ENCODE measurements around the gene OR10A7.
"Not testable (repeated sequence)": the region's sequence is repeated elsewhere in the genome, so short reads cannot be mapped to it uniquely, and the experiment has no call there.

Gene OR10A7

GRCh38 chr12:55220725-55221124, at the start of gene OR10A7:
Gene OR10A7, plus strand, starts transcription at chr12:55221025. Its CDS starts 0 bp downstream, at chr12:55221025.
- DNase-seq (ENCODE audit: low read depth) = no peak
- H3K4me3 ChIP-seq (ENCODE audit: control insufficient read depth, low read depth, low read length) = no peak within 1 kb of the TSS
- TF ChIP-seq, protein P1, sequence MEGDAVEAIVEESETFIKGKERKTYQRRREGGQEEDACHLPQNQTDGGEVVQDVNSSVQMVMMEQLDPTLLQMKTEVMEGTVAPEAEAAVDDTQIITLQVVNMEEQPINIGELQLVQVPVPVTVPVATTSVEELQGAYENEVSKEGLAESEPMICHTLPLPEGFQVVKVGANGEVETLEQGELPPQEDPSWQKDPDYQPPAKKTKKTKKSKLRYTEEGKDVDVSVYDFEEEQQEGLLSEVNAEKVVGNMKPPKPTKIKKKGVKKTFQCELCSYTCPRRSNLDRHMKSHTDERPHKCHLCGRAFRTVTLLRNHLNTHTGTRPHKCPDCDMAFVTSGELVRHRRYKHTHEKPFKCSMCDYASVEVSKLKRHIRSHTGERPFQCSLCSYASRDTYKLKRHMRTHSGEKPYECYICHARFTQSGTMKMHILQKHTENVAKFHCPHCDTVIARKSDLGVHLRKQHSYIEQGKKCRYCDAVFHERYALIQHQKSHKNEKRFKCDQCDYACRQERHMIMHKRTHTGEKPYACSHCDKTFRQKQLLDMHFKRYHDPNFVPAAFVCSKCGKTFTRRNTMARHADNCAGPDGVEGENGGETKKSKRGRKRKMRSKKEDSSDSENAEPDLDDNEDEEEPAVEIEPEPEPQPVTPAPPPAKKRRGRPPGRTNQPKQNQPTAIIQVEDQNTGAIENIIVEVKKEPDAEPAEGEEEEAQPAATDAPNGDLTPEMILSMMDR (conservative IDR thresholded peaks at IDR 0.05; ENCODE audit: control insufficient read depth, insufficient read depth, low read depth, low read length) = no peak

DNA sequence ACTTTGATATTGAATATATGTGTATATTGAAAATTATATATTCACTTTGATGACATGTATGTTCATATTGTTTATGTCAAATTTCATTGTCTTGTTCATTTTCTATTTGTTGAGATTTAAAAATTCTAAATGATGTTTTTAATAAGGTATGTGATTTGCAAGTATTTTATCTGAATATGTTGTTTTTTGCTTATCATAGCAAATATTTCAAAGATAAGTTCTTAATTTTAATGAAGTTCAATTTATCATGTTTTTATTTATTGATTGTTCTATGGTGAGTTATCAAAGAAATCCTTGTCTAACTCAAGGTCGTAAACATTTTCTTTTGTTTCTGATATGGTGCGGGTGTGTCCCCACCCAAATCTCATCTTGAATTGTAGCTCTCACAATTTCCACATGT, 49.4 kb upstream of the OR10A7 start:
- TF ChIP-seq, protein P1 (conservative IDR thresholded peaks at IDR 0.05; ENCODE audit: control insufficient read depth, insufficient read depth, low read depth, low read length) = no peak
- no peak overlapping the region for H3K4me3 ChIP-seq (ENCODE audit: control insufficient read depth, low read depth, low read length)
- DNase-seq (ENCODE audit: low read depth) = no peak

- not testable (repeated sequence) for H3K4me3 ChIP-seq (ENCODE audit: control insufficient read depth, low read depth, low read length); DNase-seq (ENCODE audit: low read depth)
Measured at GRCh38 chr12:55171846-55172245, 49.0 kb upstream of the OR10A7 start.

GRCh38 chr12:55172686-55173085, 48.1 kb upstream of the OR10A7 start:
- DNase-seq (ENCODE audit: low read depth) = no peak
- TF ChIP-seq, protein P1 (conservative IDR thresholded peaks at IDR 0.05; ENCODE audit: control insufficient read depth, insufficient read depth, low read depth, low read length) = no peak
- no peak overlapping the region for H3K4me3 ChIP-seq (ENCODE audit: control insufficient read depth, low read depth, low read length)

DNA sequence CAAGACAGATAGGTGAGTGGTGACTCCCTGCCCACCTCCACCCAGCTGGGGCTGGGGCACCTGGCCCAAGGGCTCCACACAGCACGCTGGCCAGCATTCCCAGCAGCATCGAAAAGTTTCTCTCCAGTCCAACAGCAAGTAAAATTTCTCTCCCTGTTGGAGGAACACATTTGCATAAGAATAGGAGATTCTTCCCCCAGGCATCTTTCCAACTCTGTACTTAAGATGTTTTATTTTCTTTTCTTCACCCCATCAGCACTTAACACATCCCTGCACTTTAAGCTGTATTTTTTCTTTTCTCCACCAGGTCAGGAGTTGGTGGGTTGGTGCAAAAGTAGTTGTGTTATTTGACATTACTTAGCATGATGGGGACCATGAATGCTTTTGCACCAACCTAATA, 47.4 kb upstream of the OR10A7 start:
- H3K4me3 ChIP-seq (ENCODE audit: control insufficient read depth, low read depth, low read length) = no peak overlapping the region
- TF ChIP-seq, protein P1 (conservative IDR thresholded peaks at IDR 0.05; ENCODE audit: control insufficient read depth, insufficient read depth, low read depth, low read length) = no peak
- DNase-seq (ENCODE audit: low read depth) = no peak

- no peak for DNase-seq (ENCODE audit: low read depth)
- no peak overlapping the region for H3K4me3 ChIP-seq (ENCODE audit: control insufficient read depth, low read depth, low read length)
- TF ChIP-seq, protein P1 (conservative IDR thresholded peaks at IDR 0.05; ENCODE audit: control insufficient read depth, insufficient read depth, low read depth, low read length) = no peak
Measured at GRCh38 chr12:55188573-55188972, 32.3 kb upstream of the OR10A7 start.

GRCh38 chr12:55188974-55189556, 31.8 kb upstream of the OR10A7 start:
- TF ChIP-seq, protein P1 (conservative IDR thresholded peaks at IDR 0.05; ENCODE audit: control insufficient read depth, insufficient read depth, low read depth, low read length) = peak; percentile 75
- peak; percentile 80 for DNase-seq (ENCODE audit: low read depth)
- no peak overlapping the region for H3K4me3 ChIP-seq (ENCODE audit: control insufficient read depth, low read depth, low read length)

Measured in fibroblast of mammary gland (primary cell).